Iris pigment epithelial cell (primary cell): ENCODE results near the gene CDIPT.

Source experiments
- DNase-seq: peaks from one replicate; pipeline ENCODE4 v3.0.0-alpha.2; 2011; ENCODE audit warnings: low read depth

Gene CDIPT

GRCh38 chr16:29809850-29810698 lies 53.0 kb downstream of the CDIPT start:
- DNase-seq = no peak

GRCh38 chr16:29809031-29809747 lies 53.8 kb downstream of the CDIPT start:
- DNase-seq = no peak
